Stimulated activated CD8-positive, alpha-beta memory T cell treated with anti-CD3 and anti-CD28 coated beads, Interleukin-7, amount 100 ng/mL, for 48 hours (primary cell): ENCODE data around the gene DNAJC6.

Experiments
- DNase-seq, 2 donors: peaks; one replicate each; pipeline ENCODE4 v3.0.0-alpha.2; 2020; ENCODE audit warnings: low read depth in 1 of 2; ENCODE audit errors: extremely low read depth in 1 of 2

DNAJC6 gene

GRCh38 chr1:65459397-65459768, 150.0 kb downstream of the DNAJC6 start:
- no peak for DNase-seq
